ENCODE results near the gene SNRNP40.
"Not testable (repeated sequence)": the region's sequence is repeated elsewhere in the genome, so short reads cannot be mapped to it uniquely, and the experiment has no call there.

SNRNP40 gene

GRCh38 chr1:31266547-31266946 lies 30.0 kb downstream of the SNRNP40 start:
- H3K27ac ChIP-seq (ENCODE audit: poor library complexity, severe bottlenecking) = no peak overlapping the region
- peaks cover 96% of the 10 kb centered on the region for H3K36me3 ChIP-seq (ENCODE audit: low read depth)
- DNase-seq (ENCODE audit: low spot score) (no peak), ATAC-seq (ENCODE audit: low read depth) (no peak)
- no peak overlapping the region for H3K4me3 ChIP-seq (ENCODE audit: severe bottlenecking)
- no peaks in the 10 kb centered on the region for H3K4me1 ChIP-seq (ENCODE audit: insufficient read depth, poor library complexity, severe bottlenecking)
- no peaks in the 10 kb centered on the region for H3K9me3 ChIP-seq (ENCODE audit: severe bottlenecking)
- no peaks in the 10 kb centered on the region for H3K27me3 ChIP-seq (ENCODE audit: insufficient read depth, poor library complexity, severe bottlenecking)
- TF ChIP-seq CTCF (IDR thresholded peaks at IDR 0.05; ENCODE audit: poor library complexity, severe bottlenecking) = no peak

- Histone ChIP-seq H3K4me1 (ENCODE audit: insufficient read depth, poor library complexity, severe bottlenecking) (no peaks in the 10 kb centered on the region), H3K4me3 (ENCODE audit: severe bottlenecking) (no peak overlapping the region), H3K27me3 (ENCODE audit: insufficient read depth, poor library complexity, severe bottlenecking) (no peaks in the 10 kb centered on the region), H3K27ac (ENCODE audit: poor library complexity, severe bottlenecking) (no peak overlapping the region), H3K9me3 (ENCODE audit: severe bottlenecking) (no peaks in the 10 kb centered on the region), H3K36me3 (ENCODE audit: low read depth) (peaks cover 92% of the 10 kb centered on the region)
- no peak for TF ChIP-seq CTCF (IDR thresholded peaks at IDR 0.05; ENCODE audit: poor library complexity, severe bottlenecking)
- ATAC-seq (ENCODE audit: low read depth) = no peak
- DNase-seq (ENCODE audit: low spot score) = no peak
These were observed 31.7 kb downstream of the SNRNP40 start for GRCh38 chr1:31264790-31265386.

- peaks cover 85% of the 10 kb centered on the region for H3K36me3 ChIP-seq (ENCODE audit: low read depth)
- ATAC-seq (ENCODE audit: low read depth) = no peak
These were observed 33.2 kb downstream of the SNRNP40 start for GRCh38 chr1:31263408-31263807.

GRCh38 chr1:31262393-31262792 lies 34.2 kb downstream of the SNRNP40 start:
- not testable (repeated sequence) for H3K9me3 ChIP-seq (ENCODE audit: severe bottlenecking); H3K27me3 ChIP-seq (ENCODE audit: insufficient read depth, poor library complexity, severe bottlenecking); ATAC-seq (ENCODE audit: low read depth); H3K4me1 ChIP-seq (ENCODE audit: insufficient read depth, poor library complexity, severe bottlenecking); H3K27ac ChIP-seq (ENCODE audit: poor library complexity, severe bottlenecking); H3K4me3 ChIP-seq (ENCODE audit: severe bottlenecking); DNase-seq (ENCODE audit: low spot score)
- peaks cover 75% of the 10 kb centered on the region for H3K36me3 ChIP-seq (ENCODE audit: low read depth)

More at GRCh38 chr1:31263408-31263807, 33.2 kb downstream of the SNRNP40 start:
- Histone ChIP-seq H3K4me3 (ENCODE audit: severe bottlenecking) (no peak overlapping the region), H3K27ac (ENCODE audit: poor library complexity, severe bottlenecking) (no peak overlapping the region), H3K27me3 (ENCODE audit: insufficient read depth, poor library complexity, severe bottlenecking) (no peaks in the 10 kb centered on the region), H3K9me3 (ENCODE audit: severe bottlenecking) (no peaks in the 10 kb centered on the region), H3K4me1 (ENCODE audit: insufficient read depth, poor library complexity, severe bottlenecking) (no peaks in the 10 kb centered on the region)
- TF ChIP-seq CTCF (IDR thresholded peaks at IDR 0.05; ENCODE audit: poor library complexity, severe bottlenecking) = no peak
- DNase-seq (ENCODE audit: low spot score) = no peak

- H3K4me1 ChIP-seq (ENCODE audit: insufficient read depth, poor library complexity, severe bottlenecking) = no peaks in the 10 kb centered on the region
- no peak for ATAC-seq (ENCODE audit: low read depth)
- H3K27ac ChIP-seq (ENCODE audit: poor library complexity, severe bottlenecking) = no peak overlapping the region
- no peaks in the 10 kb centered on the region for H3K27me3 ChIP-seq (ENCODE audit: insufficient read depth, poor library complexity, severe bottlenecking)
- TF ChIP-seq CTCF (IDR thresholded peaks at IDR 0.05; ENCODE audit: poor library complexity, severe bottlenecking) = no peak
- no peak for DNase-seq (ENCODE audit: low spot score)
- H3K4me3 ChIP-seq (ENCODE audit: severe bottlenecking) = no peak overlapping the region
- no peaks in the 10 kb centered on the region for H3K9me3 ChIP-seq (ENCODE audit: severe bottlenecking)
- H3K36me3 ChIP-seq (ENCODE audit: low read depth) = peaks cover 70% of the 10 kb centered on the region
These were observed 34.7 kb downstream of the SNRNP40 start for GRCh38 chr1:31261916-31262315.
